GM12865 (cell line): ENCODE results near the gene KANSL3.
A peak's percentile ranks its signal among the peaks of the same experiment; 100 is the strongest.

ENCODE experiments used
- DNase-seq: peaks from one replicate; pipeline ENCODE4 v3.0.0; 2010; ENCODE audit warnings: low read depth
- H3K4me3 ChIP-seq: 2 replicates; pipeline ENCODE4 v1.5.1; 2011; ENCODE audit warnings: mild to moderate bottlenecking, low read depth, low read length, control low read depth
- CTCF ChIP-seq: IDR thresholded peaks from 2 replicates; pipeline ENCODE4 v1.5.1; 2011; ENCODE audit warnings: low read length, control low read depth, low read depth, inconsistent platforms; ENCODE audit not compliant: insufficient read depth; ENCODE audit errors: missing control alignments

KANSL3 gene

GRCh38 chr2:96622544-96622943 is 15.6 kb downstream of the KANSL3 start:
- DNase-seq = no peak
- H3K4me3 ChIP-seq = no peak overlapping the region
- no peak for TF ChIP-seq CTCF

- no peak for DNase-seq
- no peak overlapping the region for H3K4me3 ChIP-seq
- TF ChIP-seq CTCF = no peak
These were observed 19.4 kb downstream of the KANSL3 start for GRCh38 chr2:96618596-96619283.

- no peak overlapping the region for H3K4me3 ChIP-seq
- no peak for DNase-seq
- TF ChIP-seq CTCF = no peak
These were observed 21.1 kb downstream of the KANSL3 start for GRCh38 chr2:96617012-96617411.

- DNase-seq = no peak
- H3K4me3 ChIP-seq = no peak overlapping the region
- no peak for TF ChIP-seq CTCF
These were observed 21.6 kb downstream of the KANSL3 start for GRCh38 chr2:96616535-96616934.

- DNase-seq = no peak
- TF ChIP-seq CTCF = no peak
- H3K4me3 ChIP-seq = no peak overlapping the region
These were observed 22.0 kb downstream of the KANSL3 start for GRCh38 chr2:96616128-96616527.

GRCh38 chr2:96608469-96609455 is 29.4 kb downstream of the KANSL3 start:
- H3K4me3 ChIP-seq = no peak overlapping the region
- peak; percentile 7 for DNase-seq

More at GRCh38 chr2:96608469-96609455, 29.4 kb downstream of the KANSL3 start:
- TF ChIP-seq CTCF = no peak
